DND-41 (cell line): ENCODE data around the gene BASP1.

Experiments
- ATAC-seq: fragments of 200-7000 bp; cut with Tn5 transposase; 3 replicates; pipeline ENCODE4 v1.9.1; 2021; ENCODE audit warnings: low read depth; ENCODE audit not compliant: insufficient read depth
- DNase-seq: peaks from one replicate; pipeline ENCODE4 v3.0.0-alpha.2; 2020
- H2AFZ ChIP-seq: 2 replicates; pipeline ENCODE4 v1.6.0; 2012; ENCODE audit warnings: low read depth, low read length
- H3K27ac ChIP-seq: 2 replicates; pipeline ENCODE4 v1.5.1; 2012; ENCODE audit warnings: low read length, inconsistent platforms
- H3K27me3 ChIP-seq: fragments of 200-600 bp; sonication (generic); 2 replicates; pipeline ENCODE4 v1.6.0; 2012; ENCODE audit warnings: low read length, mild to moderate bottlenecking, inconsistent platforms; ENCODE audit not compliant: insufficient read depth, poor library complexity
- H3K36me3 ChIP-seq: 2 replicates; pipeline ENCODE4 v1.5.1; 2012; ENCODE audit warnings: low read length, inconsistent platforms; ENCODE audit not compliant: insufficient read depth
- H3K4me1 ChIP-seq: 2 replicates; pipeline ENCODE4 v1.5.1; 2012; ENCODE audit warnings: mild to moderate bottlenecking, low read length; ENCODE audit not compliant: insufficient read depth
- H3K4me2 ChIP-seq: 2 replicates; pipeline ENCODE4 v1.6.0; 2012; ENCODE audit warnings: mild to moderate bottlenecking, moderate library complexity, low read length, inconsistent platforms; ENCODE audit not compliant: insufficient read depth
- H3K4me3 ChIP-seq, 2 experiments: fragments of 200-600 bp in 1 of 2; shearing (Covaris generic) in 1 of 2; 2 replicates each; pipeline ENCODE4 v1.5.1; 2012 to 2016; ENCODE audit warnings: inconsistent platforms in 2 of 2, low read length in 2 of 2, mild to moderate bottlenecking in 2 of 2, low read depth in 1 of 2, moderate library complexity in 1 of 2
- H3K79me2 ChIP-seq: 2 replicates; pipeline ENCODE4 v1.6.0; 2012; ENCODE audit warnings: low read length, inconsistent platforms; ENCODE audit not compliant: insufficient read depth
- H3K9ac ChIP-seq: 2 replicates; pipeline ENCODE4 v1.6.0; 2012; ENCODE audit warnings: low read depth, mild to moderate bottlenecking, inconsistent platforms, low read length, moderate library complexity
- H3K9me3 ChIP-seq: 2 replicates; pipeline ENCODE4 v1.5.1; 2012; ENCODE audit warnings: low read length, moderate library complexity, mild to moderate bottlenecking, inconsistent platforms; ENCODE audit not compliant: insufficient read depth, severe bottlenecking
- H4K20me1 ChIP-seq: 2 replicates; pipeline ENCODE4 v1.6.0; 2012; ENCODE audit warnings: low read length; ENCODE audit not compliant: insufficient read depth
- CTCF ChIP-seq: IDR thresholded peaks from 2 replicates; pipeline ENCODE4 v1.5.1; 2012; ENCODE audit warnings: borderline replicate concordance, low read length, moderate library complexity, mild to moderate bottlenecking; ENCODE audit not compliant: poor library complexity, severe bottlenecking; ENCODE audit errors: extremely low read depth
- EZH2 ChIP-seq: IDR thresholded peaks from 3 replicates; pipeline ENCODE4 v1.6.1; 2012; ENCODE audit warnings: borderline replicate concordance, low read depth, mild to moderate bottlenecking, moderate library complexity, low read length, inconsistent platforms; ENCODE audit not compliant: severe bottlenecking

BASP1 gene

GRCh38 chr5:17302106-17302505 is 84.7 kb downstream of the BASP1 start:
- Histone ChIP-seq H3K4me1 (no peaks in the 10 kb centered on the region), H4K20me1 (no peaks in the 10 kb centered on the region), H3K9ac (no peak overlapping the region), H3K27ac (no peak overlapping the region), H3K79me2 (no peaks in the 10 kb centered on the region), H3K27me3 (no peaks in the 10 kb centered on the region), H3K4me2 (no peak overlapping the region), H3K9me3 (no peaks in the 10 kb centered on the region), H2AFZ (no peak overlapping the region), H3K36me3 (no peaks in the 10 kb centered on the region), H3K4me3 (no peak overlapping the region)
- ATAC-seq (no peak), DNase-seq (no peak)
- no peak for TF ChIP-seq EZH2
- TF ChIP-seq CTCF: no peak

DNA sequence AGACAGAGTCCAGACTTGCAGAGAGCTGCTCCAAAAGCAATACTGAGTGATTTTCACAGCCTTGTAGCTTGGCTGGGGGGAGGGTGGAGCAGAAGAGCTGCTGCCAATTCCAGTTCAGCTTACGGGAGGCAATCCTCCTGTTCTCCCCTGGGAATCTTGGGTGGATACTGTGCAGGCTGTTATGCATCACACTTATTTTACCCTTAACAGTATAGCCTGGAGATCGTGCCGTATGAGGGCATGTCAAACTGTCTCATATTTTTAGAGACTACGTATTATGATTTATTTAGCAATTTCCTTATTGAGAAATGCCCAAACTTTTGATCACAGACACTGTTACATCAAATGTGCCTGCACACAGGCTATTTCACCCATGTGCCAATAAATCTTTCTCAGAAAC is 85.2 kb downstream of the BASP1 start:
- Histone ChIP-seq H3K4me1 (no peaks in the 10 kb centered on the region), H3K4me3 (no peak overlapping the region), H3K36me3 (no peaks in the 10 kb centered on the region), H4K20me1 (no peaks in the 10 kb centered on the region), H3K4me2 (no peak overlapping the region), H2AFZ (no peak overlapping the region), H3K79me2 (no peaks in the 10 kb centered on the region), H3K27me3 (no peaks in the 10 kb centered on the region), H3K9me3 (no peaks in the 10 kb centered on the region), H3K27ac (no peak overlapping the region), H3K9ac (no peak overlapping the region)
- TF ChIP-seq EZH2: no peak
- TF ChIP-seq CTCF: no peak
- DNase-seq: no peak
- no peak for ATAC-seq

- Histone ChIP-seq H3K4me3 (no peak overlapping the region), H3K9me3 (no peaks in the 10 kb centered on the region), H3K27ac (no peak overlapping the region), H2AFZ (no peak overlapping the region), H3K79me2 (no peaks in the 10 kb centered on the region), H3K4me2 (no peak overlapping the region), H3K36me3 (no peaks in the 10 kb centered on the region), H3K9ac (no peak overlapping the region), H3K27me3 (no peaks in the 10 kb centered on the region), H4K20me1 (no peaks in the 10 kb centered on the region), H3K4me1 (no peaks in the 10 kb centered on the region)
- ATAC-seq (no peak), DNase-seq (no peak)
- TF ChIP-seq EZH2 (no peak), CTCF (no peak)
Measured at GRCh38 chr5:17304282-17304681, 86.9 kb downstream of the BASP1 start.

DNA sequence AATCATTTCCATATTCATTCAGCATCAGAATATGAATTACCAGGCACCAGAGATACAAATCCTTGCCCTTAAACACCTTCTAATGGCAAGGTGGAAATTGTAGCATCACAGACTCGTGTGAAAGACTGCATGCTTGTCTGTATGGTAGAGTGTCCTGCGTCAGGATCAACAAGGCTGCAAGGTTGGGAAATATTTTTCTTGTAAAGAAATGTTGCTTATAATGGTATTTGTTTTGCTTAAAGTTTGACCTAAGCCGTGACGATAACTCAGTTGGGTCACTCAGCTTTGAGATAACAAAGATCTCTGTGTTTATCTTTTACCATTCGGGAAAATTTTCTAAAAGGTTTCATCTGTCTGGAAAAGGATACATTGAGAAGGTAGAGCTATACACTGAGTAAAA is 87.6 kb downstream of the BASP1 start:
- no peak overlapping the region for H3K4me3 ChIP-seq
- no peak for ATAC-seq
- H3K27ac ChIP-seq: no peak overlapping the region
- DNase-seq: no peak
- no peaks in the 10 kb centered on the region for H3K4me1 ChIP-seq
- no peaks in the 10 kb centered on the region for H3K27me3 ChIP-seq
- no peaks in the 10 kb centered on the region for H4K20me1 ChIP-seq
- TF ChIP-seq EZH2 (no peak), CTCF (no peak)
- H3K4me2 ChIP-seq: no peak overlapping the region
- H3K79me2 ChIP-seq: no peaks in the 10 kb centered on the region
- no peaks in the 10 kb centered on the region for H3K9me3 ChIP-seq
- H2AFZ ChIP-seq: no peak overlapping the region
- no peak overlapping the region for H3K9ac ChIP-seq
- no peaks in the 10 kb centered on the region for H3K36me3 ChIP-seq
